Coronary artery (tissue), 2 donors: Measurements from ENCODE around the gene RFTN1.
A peak's percentile ranks its signal among the peaks of the same experiment; 100 is the strongest.

Experiments used
- DNase-seq: peaks from one replicate; pipeline ENCODE4 v3.0.0-alpha.2; 2017; ENCODE audit warnings: low spot score
- H3K27ac ChIP-seq, 2 donors: fragments of 200-600 bp; sonication (generic); one replicate each; pipeline ENCODE4 v1.5.1; 2016 to 2019
- H3K4me3 ChIP-seq: fragments of 200-600 bp; sonication (generic); 2 replicates; pipeline ENCODE4 v1.5.1; 2016; ENCODE audit warnings: mild to moderate bottlenecking, moderate library complexity
- TF ChIP-seq, protein P1 (sequence below): fragments of 200-600 bp; sonication (generic); IDR thresholded peaks from one replicate; pipeline ENCODE4 v1.5.1; 2019; ENCODE audit warnings: antibody characterized with exemption

RFTN1 gene, protein sequence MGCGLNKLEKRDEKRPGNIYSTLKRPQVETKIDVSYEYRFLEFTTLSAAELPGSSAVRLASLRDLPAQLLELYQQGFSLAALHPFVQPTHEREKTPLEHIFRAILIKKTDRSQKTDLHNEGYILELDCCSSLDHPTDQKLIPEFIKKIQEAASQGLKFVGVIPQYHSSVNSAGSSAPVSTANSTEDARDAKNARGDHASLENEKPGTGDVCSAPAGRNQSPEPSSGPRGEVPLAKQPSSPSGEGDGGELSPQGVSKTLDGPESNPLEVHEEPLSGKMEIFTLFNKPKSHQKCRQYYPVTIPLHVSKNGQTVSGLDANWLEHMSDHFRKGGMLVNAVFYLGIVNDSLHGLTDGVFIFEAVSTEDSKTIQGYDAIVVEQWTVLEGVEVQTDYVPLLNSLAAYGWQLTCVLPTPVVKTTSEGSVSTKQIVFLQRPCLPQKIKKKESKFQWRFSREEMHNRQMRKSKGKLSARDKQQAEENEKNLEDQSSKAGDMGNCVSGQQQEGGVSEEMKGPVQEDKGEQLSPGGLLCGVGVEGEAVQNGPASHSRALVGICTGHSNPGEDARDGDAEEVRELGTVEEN

DNA sequence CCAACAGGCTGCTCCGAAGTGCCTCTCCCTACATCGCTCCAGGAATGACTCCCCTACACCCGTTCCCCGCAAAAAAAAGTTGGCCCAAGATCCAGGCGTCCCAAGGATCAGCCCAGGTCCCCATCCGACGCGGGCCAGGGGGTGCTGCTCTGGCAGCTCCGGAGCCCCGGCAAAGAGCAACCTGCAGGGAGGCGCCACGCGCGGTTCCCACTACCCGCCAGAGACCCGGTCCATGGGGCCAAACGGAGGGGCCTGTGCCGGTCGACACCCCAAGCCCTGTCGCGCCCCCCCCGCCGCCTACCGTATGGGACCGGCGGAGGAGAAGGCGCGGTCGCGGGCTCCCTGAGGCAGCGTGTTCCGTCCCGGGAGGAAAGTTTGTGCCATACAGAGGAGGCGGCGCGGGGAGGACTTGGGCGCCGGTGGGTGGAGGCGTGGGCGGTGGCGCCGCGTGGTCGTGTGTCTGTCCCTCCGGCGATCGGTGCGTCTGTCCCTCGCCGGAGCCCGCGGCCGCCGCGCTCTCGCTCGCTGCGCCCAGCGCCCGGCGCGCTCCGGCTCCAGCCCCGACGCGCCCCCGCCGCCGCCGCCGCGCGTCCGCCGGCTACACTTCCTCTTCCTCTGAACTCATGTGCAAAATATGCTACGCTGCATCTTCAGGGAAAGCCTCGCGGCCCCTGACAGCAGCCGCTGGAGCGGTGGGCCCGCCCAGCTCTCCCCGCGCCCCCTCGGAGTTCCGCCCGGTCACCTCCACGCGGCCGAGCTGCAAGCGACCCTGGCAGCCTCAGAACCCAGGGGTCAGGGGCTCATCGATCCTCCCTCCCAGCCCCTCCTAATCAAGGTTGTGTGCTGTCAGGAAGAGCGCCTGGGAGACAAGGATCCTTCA is at the start of gene RFTN1:
TSS of gene RFTN1 (minus strand) at position 559 of the 880 bp plus-strand sequence. CDS start 19,830 bp downstream, outside the sequence.
- peak within 1 kb of the TSS; percentile 74 for H3K4me3 ChIP-seq
- TF ChIP-seq, protein P1, sequence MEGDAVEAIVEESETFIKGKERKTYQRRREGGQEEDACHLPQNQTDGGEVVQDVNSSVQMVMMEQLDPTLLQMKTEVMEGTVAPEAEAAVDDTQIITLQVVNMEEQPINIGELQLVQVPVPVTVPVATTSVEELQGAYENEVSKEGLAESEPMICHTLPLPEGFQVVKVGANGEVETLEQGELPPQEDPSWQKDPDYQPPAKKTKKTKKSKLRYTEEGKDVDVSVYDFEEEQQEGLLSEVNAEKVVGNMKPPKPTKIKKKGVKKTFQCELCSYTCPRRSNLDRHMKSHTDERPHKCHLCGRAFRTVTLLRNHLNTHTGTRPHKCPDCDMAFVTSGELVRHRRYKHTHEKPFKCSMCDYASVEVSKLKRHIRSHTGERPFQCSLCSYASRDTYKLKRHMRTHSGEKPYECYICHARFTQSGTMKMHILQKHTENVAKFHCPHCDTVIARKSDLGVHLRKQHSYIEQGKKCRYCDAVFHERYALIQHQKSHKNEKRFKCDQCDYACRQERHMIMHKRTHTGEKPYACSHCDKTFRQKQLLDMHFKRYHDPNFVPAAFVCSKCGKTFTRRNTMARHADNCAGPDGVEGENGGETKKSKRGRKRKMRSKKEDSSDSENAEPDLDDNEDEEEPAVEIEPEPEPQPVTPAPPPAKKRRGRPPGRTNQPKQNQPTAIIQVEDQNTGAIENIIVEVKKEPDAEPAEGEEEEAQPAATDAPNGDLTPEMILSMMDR, result no peak
- H3K27ac ChIP-seq, result peak within 1 kb of the TSS; percentile 8 to 64
- no peak for DNase-seq

DNA sequence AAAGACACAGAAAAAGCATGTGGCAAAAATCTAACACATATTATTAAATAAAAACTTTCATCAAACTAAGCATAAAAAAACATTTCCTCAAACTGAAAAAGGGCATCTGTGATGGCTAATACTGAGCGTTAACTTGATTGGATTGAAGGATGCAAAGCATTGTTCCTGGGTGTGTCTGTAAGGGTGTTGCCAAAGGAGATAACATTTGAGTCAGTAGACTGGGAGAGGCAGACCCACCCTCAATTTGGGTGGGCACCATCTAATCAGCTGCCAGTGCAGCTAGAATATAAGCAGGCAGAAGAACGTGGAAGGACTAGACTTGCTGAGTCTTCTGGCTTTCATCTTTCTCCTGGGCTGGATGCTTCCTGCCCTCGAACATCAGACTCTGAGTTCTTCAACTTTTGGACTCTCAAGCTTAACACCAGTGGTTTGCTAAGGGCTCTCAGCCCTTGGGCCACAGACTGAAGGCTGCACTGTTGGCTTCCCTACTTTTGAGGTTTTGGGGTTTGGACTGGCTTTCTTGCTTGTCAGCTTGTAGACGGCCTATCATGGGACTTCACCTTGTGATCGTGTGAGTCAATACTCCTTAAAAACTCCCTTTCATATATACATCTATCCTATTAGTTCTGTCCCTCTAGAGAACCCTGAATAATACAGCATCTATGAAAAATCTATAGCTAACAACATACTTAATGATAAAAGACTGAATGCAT is 46.3 kb upstream of the RFTN1 start:
- DNase-seq, result no peak
- Histone ChIP-seq H3K27ac (no peak overlapping the region), H3K4me3 (no peak overlapping the region)
- TF ChIP-seq, protein P1, result no peak

DNA sequence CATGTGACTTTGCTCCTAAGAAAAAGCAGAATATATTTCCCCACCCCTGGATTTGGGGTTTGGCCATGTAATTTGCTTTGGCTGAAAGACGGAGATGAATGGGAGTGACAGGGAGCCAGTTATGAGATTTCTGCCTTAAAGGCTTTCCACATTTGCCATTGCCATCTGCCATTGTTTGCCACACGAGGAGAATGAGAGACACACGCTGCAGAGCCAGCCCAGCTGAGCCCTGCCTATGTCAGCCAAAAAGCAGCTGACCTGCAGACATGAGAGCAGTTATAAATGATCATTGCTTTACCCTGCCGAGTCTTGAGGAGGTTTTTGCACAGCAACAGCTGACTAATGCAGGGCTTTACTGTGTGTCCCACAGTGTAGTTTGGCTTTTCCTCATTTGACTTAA is 40.6 kb upstream of the RFTN1 start:
- Histone ChIP-seq H3K27ac (no peak overlapping the region), H3K4me3 (no peak overlapping the region)
- TF ChIP-seq, protein P1, result no peak
- DNase-seq, result no peak

DNA sequence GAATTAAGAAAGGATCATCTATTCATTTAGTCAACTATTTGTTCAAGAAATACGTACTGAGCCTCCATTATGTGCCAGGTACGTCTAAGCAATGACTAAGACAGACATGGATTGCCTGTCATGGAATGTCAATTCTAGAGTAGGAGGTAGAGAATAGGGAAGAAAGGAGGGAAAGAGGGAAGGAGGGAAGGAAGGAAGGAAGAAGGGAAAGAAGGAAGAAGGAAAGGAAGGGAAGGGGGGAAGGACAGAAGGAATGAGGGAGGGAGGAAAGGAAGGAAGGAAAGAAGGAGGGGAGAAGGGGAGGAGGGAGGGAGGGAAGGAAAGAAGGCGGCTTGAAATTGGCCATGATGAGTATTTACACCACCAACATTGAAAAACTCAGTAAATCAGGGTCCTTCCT is 39.3 kb upstream of the RFTN1 start:
- no peak overlapping the region for H3K4me3 ChIP-seq
- H3K27ac ChIP-seq, result no peak overlapping the region
- TF ChIP-seq, protein P1, result no peak
- DNase-seq, result no peak

DNA sequence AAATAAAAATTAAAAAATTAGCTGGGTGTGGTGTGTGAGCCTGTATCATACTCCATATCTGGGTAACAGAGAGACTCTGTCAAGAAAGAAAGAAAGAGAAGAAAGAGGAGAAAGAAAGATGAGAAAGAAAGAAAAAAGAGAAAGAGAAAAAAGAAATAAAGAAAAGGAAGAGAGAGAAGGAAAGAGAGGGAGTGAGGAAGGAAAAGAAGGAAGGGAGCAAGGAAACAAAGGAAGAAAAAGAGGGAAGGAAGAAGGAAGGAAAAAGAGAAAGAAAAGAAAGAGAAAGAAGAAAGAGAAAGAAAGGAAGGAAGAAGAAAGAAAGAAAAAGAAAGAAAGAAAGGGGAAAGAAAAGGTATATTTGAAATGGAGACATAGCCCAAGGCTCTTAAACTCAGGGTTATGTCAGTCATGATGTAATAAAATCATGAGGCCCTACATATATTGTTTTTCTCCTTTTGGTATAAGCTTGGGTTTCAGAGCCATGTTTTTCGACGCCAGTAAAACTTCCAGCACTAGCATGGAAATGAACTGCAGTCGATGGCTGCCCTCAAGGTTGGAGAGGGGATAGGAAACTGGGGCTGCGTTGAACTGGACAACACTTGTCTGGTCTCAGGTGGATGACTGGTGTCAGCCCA is 38.0 kb upstream of the RFTN1 start:
- no peak overlapping the region for H3K27ac ChIP-seq
- H3K4me3 ChIP-seq, result no peak overlapping the region
- no peak for DNase-seq
- TF ChIP-seq, protein P1, result no peak

DNA sequence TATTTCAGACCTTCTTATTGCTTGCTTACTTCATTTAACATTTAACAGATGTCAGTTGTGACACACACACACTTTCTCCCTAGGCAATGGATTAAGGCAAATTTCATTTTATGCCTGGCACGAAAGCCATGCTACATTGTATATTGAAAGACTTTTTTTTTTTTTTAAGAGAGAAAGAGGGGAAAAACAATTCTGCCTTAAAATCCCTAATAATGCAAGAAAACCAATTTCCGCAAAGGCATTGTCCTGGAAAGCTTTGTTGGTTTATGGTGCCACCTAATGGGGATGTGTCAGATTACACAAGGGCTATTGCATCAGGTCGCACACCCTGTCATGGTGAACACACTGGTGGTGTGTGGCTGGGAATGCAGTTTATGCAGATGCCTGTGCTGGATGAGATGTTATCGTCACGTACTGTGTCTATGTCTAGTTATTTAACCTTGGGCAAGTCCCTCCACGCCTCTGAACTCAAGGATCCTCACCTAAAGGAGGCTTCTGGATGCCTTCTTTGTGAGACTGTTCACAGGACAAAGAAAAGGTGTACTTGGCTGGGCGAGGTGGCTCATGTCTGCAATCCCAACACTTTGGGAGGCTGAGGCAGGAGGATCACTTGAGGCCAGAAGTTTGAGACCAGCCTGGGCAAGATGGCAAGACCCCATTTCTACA is 37.3 kb upstream of the RFTN1 start:
- TF ChIP-seq, protein P1, result peak; percentile 73
- DNase-seq, result no peak
- Histone ChIP-seq H3K4me3 (peak overlapping the region; percentile 2), H3K27ac (no peak overlapping the region)
